22Rv1 (cell line): ENCODE measurements around the gene PARD3B.

Experiments used
- CTCF ChIP-seq: fragments of 450-650 bp; IDR thresholded peaks from 2 replicates; pipeline ENCODE4 v1.5.1; 2017; ENCODE audit warnings: mild to moderate bottlenecking
- ZFX ChIP-seq: fragments of 450-650 bp; IDR thresholded peaks from 2 replicates; pipeline ENCODE4 v1.6.1; 2017; ENCODE audit warnings: antibody characterized with exemption, borderline replicate concordance

- TF ChIP-seq CTCF (no peak), ZFX (no peak)
Observed at GRCh38 chr2:205651719-205652118, 1106.4 kb downstream of the PARD3B start.
